ENCODE measurements around the gene CHIC2.
"Not testable (repeated sequence)": the region's sequence is repeated elsewhere in the genome, so short reads cannot be mapped to it uniquely, and the experiment has no call there.

The CHIC2 gene

DNA sequence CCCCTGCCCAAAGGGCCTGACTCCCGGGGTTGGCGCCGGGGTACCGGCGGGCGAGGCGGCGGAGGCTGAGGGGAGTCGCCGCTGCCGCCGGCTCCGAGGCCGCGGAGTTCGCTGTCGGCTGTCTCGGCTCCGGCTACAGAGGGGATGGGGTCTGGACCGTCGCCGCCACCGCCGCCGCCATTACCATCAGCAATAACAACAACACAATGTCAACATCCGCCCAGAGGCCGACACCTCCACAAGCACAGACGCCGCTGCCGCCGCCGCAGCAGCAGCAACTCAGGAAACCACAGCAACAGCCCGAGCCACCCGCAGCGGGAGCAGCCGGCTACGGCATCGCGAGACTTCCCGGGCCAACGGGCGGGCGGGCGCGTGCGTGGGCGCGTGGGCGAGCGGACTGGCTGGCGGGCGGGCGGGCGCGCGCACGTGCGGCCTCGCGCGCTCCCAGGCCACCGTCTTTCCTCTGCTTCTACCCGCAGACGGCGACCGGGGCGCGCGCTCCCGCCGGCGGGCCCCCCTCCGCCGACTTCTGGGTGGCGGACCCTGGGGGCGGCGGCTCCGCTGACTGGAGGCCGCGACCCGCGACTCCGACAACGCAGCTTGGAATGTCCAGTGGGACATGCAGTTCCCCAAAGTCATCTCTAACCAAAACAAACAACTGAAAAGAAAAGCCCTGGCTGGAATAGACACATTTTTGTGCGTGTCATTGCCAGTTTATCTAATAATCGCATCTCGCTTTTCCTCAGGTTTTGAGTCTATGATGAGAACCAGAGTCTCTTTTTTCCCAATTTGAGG is at the start of gene CHIC2:
TSS of gene CHIC2 (minus strand) at position 289 of the 795 bp plus-strand sequence. CDS start 305 bp downstream, outside the sequence.
- DNase-seq = peak; percentile 97

DNA sequence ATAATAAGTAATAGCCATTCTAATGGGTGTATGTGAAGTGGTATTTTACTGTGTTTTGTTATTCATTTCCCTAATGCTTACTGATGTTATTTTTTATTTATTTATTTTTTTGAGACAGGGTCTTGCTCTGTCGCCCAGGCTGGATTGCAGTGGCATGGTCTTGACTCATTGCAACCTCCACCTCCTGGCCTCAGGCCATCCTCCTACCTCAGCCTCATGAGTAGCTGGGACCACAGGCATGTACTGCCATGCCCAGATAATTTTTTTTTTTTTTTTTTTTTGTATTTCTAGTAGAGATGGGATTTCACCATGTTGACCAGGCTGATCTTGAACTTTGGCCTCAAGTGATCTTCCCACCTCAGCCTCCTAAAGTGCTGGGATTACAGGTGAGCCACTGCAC is 48.8 kb upstream of the CHIC2 start:
- DNase-seq = not testable (repeated sequence)

DNA sequence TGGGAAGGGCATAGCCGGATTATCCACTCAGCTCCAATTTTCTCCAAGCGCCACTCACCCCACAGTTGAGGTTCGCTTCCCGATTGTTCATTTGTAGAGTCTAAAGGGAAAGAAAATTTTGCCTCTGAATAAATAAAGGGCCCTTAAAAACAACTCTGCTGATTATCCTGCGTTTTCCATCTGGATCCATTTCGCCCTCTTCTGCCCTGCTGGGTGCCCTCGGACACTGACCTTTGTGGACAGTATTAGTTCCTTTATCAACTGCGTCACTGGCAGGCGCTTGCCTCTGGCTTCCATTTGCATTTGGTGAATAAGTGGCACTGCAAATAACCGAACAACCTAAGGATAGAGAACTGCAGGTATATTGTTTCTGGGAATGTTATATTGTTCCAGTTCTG is 45.6 kb upstream of the CHIC2 start:
- DNase-seq = no peak

DNA sequence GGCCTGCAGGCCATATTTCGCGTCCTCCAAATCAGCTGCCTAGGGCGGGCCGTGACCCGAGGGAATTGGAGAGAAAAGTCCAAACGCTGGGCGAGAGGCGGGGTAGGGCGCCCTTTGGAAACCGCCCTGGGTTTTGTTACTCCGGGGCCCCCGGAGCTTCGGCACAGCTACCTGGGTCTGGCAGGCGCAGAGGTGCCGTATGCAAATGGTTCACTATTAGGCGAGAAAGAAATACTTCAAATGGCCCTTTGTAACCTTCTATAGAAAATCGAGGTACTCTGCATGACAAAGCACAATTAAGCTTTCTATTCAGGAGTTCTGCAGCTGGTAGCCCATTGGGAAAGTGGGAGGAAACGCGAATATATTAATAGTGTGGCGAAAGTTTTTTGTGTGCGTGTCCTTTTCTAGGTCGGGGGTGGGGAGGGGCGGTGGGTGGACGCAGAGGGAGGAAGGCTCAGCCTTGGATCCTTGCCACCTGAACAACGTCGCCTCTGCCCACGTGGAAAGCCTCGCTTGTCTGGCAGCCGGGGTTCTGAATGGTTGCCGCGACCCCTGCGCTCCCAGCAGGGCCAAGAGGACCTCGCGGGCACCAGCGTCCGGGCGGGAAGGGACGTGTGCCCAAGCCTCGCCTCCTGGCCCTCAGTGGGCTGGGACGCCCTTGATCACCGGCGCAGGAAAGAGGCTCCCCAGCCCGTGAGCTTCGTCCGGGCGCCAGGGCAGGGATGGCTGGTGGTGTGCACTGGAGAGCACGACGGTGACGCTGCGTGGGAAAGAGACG is 45.0 kb upstream of the CHIC2 start:
- DNase-seq = no peak

DNA sequence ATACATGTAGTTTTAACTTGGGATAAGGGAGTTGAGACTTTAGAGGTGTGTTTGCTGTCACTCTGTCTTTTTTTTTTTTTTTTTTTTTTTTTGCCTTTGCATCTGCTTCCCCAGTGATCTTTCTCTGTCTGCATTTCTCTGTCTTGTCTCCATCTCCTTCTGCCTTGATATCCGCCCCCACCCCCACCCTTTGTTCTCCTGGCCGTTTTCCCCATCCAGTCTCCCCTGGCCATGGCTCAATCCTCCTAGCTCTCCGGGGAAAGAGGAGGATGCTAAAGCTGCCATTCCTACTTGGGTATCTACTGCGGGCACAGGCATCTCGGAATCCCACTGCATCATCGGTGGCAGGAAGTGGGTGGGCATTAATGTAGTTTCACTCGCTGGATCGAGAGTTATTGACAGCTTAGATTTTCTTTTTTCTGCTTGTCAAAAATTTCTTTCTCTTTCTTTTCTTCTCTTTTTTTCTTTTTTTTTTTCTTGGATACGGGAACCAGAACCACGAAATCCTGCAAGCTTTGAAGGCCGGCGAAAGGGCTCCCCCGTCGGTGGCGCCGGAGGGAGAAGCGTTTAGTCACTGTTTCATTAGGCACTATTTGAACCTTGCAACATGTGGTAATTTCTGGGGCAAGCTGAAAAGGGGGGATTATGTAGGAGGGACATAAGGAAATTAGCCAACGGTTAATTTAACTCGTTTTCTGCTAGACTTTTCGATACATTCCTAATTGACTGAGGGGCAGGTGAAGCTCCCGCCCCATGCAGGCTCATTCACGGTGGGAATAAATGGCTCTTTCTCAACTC is 43.7 kb upstream of the CHIC2 start:
- DNase-seq = no peak

DNA sequence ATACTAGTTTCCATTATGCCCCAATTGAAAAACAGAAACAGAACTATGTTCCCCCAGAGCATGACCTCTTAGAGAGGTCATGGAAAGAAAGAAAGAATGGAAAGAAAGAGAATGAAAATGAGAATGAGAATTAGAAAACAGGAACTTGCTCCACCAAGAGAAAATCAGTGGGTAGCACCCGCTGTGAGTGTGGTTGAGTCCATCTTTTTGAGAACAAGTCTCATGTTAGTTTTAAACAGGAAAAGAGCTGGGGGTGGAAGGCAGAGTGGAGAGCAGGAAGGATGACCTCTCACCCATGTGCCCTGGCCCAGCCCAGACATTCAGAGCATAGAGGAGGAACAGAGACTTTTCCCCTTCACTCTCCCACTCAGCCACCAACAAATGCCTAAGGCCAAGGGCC is 40.5 kb upstream of the CHIC2 start:
- DNase-seq = no peak

DNA sequence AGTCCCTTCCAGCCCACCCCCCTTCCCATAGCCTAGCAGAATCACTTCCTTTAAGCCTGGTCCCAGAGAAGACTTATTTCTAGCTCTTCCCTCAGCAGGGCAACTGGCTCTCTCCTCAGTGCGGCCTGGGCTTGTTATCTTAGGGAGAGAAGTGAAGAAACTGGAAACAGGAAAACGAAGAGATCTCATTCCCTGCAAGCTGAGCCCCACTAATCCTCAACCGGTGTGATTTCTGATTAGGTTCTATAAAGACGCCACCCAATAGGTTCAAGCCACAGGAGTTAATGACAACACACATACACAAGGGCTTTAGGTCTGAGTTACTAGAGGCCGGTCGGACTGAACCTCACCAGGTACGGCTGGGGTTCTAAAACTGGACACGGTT is 38.8 kb upstream of the CHIC2 start:
- DNase-seq = no peak

DNA sequence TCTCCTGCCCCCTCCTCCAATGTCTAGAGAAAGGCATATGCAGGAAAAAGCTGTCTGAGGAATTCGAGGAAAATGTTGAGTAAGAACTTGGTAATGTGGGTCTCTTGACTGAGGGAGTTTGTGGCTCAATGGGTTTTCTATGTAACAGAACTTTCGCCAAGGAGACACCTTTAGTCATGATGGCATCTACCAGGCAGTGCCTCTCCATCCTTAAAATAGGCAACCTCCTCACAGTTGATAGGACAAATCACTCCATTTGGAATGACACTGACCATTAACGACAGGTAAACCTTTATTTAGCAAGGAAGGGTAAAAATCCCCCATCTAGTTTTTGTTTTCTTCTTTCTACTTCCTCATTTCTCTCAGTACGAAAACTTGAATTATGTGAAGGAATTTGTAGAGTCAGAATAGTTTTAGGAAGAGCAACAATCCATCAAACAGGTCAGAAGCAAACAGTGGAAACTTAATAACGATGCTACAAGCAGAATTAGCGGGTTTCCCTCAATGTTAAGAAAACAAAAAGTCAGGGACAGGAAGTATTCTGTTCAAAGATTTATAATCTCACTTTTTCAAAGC is 38.2 kb upstream of the CHIC2 start:
- DNase-seq = no peak

DNA sequence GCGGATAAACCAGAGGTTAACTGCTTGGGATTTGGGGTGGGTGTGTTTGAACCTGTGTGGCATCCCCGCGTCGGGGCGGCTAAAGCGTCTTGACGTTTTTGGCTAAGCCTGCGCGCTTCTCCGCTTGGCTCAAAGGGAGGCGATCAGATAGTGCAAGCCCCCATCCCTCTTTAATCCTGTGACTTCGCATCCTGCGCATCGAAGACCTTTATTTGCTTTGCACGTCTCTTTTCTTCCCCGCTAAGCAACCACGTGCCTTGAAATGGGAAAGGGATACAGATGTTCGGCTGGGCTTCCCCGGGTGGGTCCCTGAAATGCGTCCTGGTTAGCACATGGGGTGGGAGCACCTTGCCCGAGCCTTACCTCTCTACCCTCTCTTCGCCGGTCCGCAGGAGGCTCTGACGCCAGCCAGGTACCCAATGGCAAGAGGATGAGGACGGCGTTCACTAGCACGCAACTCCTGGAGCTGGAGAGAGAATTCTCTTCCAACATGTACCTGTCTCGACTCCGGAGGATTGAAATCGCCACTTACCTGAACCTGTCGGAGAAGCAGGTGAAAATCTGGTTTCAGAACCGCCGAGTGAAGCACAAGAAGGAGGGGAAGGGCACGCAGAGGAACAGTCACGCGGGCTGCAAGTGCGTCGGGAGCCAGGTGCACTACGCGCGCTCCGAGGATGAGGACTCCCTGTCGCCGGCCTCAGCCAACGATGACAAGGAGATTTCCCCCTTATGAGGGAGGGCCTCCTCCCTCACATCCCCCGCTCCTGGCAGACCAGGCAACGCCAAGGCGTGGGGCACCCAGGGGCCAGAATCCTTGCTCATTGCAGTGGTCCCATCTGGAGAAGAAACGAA is 37.0 kb upstream of the CHIC2 start:
- no peak for DNase-seq

DNA sequence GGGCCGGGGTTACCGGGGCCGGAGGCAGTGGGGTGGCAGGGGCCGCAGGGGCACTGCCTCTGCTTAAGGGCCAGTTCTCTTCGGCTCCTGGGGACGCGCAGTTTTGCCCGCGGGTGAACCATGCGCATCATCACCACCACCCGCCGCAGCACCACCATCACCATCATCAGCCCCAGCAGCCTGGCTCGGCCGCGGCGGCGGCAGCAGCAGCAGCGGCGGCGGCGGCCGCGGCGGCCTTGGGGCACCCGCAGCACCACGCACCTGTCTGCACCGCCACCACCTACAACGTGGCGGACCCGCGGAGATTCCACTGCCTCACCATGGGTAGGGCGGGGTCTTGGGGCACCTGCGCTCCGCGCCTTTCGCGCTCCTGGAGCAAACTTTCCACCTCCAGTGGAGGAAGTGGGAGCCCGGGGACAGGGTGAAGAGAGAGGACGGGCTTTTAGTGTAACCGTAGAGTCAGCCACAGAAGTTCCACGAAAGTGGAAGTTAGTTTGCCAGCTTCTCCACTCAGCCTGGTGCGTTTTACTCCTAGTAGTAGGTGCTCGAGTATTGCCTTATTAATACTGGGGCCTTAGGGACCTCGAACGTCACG is 36.3 kb upstream of the CHIC2 start:
- DNase-seq = no peak

DNA sequence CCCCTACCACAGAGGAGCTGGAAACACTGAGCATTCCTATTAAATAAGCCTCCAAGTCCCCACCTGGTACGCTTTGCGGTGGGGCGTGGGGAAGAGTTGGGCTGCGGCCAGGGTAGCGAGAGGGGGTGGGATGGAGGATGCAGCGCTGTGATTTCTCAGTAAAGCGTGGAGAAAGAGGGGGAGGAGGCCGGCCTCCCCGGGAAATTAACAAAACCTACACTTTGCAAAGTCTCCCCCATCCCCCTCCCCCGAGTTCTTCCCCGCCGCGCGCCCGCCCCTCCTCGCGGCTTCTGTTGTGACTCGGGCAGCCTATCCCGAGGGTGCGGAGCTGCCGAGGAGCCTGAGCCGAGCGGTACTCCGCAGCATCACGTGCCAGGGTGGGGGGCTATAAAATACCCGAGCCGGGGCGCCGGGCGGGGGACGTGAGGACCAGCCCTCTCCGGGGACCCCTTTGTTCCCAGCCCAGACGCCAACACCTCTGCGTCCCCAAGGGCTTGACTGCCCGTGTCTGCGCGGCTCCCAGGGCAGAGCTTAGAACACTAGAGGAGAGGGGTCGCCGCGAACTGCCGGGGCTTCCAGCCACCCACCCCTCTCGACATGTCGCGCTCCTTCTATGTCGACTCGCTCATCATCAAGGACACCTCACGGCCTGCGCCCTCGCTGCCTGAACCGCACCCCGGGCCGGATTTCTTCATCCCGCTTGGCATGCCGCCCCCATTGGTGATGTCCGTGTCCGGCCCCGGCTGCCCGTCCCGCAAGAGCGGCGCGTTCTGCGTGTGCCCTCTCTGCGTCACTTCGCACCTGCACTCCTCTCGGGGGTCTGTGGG is 35.6 kb upstream of the CHIC2 start, which contains the start of gene GSX2:
TSS of gene GSX2 (plus strand) at position 416 of the 827 bp plus-strand sequence. CDS start at position 598, 182 bp downstream.
- no peak for DNase-seq

DNA sequence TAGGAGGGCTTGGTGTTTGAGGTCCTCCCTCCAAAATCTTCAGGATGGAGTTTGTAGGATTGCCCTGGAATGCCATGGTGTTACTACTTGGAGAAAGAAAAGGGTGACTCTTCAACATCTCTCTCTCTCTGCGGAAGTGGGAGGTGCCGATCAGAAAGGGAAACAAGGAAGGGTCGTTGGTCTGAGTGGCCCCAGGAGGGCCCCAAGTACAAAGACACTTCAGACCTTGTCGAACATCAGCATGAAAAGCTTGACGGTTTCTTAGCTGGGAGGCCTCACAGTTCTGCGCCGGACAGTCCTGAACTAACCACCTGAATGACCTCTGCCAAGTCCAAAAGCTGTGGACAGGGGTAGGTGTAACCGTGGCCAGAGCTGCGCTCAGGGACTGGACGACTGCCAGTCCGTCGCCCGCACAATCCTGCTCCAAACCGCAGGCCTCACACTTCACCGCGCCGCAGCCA is 34.9 kb upstream of the CHIC2 start:
- DNase-seq = no peak

DNA sequence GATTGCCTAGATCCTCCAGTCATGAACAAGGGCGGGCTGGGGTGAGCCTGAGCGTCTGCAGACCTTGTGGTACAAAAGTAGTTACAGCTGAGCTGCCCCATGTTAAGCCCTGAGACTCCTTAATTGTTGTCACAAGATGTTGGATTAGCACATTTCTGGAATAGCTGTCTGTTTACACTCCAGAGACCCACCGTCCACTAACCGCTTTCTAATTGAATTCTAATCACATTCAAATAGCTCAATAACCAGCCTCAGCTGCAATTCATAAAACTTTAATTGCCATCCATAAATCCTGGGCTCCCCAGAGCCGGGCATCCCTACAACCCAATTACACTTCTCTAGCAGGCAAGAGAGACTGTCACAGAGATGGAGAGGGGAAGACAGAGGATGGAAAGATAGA is 34.0 kb upstream of the CHIC2 start:
- DNase-seq = no peak

DNA sequence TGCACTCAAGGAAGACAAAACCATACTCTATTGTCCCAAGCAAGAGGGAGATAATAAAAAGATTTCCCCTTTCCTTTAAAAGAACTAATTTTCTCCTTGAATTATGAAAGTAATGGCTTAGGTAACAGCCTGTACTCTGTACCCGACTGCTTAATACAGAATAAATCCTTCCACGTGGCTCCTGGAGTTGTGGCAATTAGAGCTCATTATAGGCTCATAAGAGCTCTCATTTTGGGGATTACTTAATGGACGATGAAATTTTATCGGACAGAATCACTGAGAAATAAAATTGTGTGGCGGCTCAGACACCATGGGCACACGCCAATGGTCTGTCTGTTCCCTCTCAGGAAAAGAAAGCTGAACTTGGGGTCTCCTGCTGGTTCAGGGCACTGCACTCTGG is 32.7 kb upstream of the CHIC2 start:
- no peak for DNase-seq

DNA sequence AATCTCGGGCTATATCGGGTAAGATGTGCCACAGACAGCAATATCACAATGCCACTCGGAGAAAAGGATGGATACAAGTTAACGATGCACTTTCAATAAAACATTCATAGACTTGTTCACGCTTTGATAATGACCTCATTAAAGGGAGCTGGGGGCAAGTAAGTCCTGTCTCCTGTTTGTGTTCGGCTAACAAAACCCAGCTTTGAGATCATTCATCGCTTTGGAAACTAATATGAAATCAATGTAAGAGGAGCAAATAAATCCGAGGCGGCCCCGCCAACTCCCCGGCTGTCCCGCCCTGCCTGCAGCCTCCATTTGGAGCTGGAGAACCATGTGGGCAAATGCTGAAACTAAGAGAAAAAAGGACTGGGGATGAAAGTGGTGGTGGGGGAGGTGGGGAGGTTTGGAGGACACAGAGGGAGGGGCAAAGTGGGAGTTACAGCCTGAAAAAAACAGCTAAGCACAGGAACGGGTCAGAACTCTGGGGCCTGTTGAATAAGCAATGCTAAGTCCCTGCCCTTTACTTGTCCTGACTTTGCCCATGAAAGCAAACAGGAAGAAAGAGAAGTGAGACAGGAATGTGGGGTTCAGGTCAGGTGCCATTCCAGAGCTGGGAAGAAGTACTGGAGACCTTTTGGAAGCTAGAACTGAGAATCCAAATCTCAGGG is 32.0 kb upstream of the CHIC2 start:
- DNase-seq = no peak

DNA sequence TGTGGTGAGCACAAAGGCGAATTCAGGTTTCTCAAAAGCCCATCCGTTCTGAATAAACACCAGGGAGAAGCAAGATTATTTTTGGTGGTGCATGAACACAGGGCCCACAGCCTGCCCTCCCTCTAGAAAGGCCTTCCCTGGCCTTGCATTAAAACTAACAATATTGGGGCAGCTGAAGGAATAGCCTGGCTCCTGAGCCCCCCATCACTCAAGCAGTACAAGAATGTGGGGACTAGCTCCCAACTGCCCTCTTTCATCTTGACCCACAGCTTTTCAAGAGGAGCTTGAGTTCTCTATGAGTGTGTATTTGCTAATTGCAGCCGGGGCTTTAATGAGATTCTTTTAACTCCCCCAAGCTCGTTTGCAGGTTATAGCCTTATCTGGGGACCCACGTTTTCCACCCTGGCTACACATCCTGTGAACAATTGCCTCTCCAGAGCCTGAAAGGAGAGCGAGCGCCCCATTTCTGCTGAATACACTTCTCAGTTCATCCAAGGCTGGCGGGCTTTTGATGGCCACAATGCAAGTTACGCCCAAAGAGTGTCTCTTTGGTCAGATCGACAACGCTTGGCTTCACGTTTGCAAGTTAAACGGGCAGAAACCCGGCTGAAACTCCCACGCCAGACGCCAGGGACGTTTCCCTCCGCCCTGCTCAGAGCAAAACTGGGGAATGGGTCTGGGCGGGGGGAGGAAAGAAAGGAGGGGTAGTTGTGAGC is 30.9 kb upstream of the CHIC2 start:
- DNase-seq = no peak

DNA sequence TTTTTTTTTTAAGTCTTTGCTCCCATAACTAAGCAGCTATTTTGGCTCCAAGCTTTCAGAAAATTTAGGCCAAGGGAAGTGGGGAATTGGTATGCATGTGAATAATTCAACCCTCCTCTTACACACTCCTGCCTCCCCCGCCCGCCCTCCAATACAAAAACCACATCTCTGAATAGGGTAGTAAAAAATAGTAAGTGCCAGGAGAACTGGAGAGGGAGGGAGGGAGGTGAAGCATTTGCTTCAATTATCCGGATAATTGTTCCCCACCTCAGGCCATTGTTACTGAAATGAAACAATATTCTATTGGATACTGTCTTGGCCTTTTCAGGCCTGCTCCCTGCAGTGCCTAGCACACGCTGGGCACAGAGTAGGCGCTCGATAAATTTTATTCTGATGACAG is 30.0 kb upstream of the CHIC2 start:
- no peak for DNase-seq

DNA sequence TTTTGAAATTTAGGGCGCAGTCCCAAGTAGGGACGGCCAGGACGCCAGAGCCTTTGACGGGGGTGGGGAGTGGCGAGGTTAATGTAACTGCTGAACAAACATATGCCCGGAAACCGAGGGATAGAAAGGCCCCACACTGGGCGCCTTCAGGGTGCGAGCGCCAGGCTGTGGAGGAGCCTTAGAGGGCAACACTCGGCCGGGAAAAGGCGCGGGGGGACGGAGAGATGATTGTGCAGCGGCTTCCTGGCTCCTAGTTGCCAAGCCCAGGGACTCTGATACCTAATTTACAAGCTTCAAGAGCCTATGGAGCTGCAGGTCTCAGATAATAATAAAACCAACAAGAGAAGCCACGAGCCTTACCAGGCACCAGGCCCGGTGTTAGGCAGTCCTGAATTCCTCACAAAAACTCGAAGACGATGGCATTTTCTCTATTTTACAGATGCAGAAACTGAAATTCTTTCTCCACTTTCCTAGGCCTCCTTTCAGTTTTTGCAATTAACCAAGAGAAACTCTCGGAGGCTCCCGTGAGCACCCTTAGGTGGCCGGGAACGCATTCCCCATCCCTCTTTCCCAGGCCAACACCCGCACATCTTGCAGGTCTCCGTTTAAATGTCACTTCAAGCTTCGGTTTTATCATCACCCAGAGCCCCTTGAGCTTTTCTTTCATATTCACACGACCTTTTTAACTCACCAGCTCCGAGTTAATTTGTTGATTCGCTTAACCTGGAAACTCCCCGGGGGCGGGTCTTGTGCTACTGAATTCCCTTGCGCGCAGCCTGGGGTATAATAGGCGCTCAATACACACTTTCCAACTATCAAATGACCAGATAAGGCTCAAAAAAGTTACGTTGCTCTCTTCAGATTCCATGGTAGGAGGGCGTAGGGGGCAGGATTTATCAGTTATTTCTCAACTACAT is 29.2 kb upstream of the CHIC2 start:
- DNase-seq = no peak

Measured in CD4-positive, alpha-beta T cell treated with Interferon gamma for 1 hour (primary cell).